Posterior cingulate gyrus (tissue), 11 donors: ENCODE results near the gene SLC17A8.
"Not testable (repeated sequence)": the region's sequence is repeated elsewhere in the genome, so short reads cannot be mapped to it uniquely, and the experiment has no call there.

Experiments
- DNase-seq, 10 donors: peaks; one replicate each; pipeline versions ENCODE4 v3.0.0 to v3.0.0-alpha.2; 2020 to 2021; ENCODE audit warnings: mixed read lengths in 3 of 10
- intact Hi-C: fragments of 100-400 bp; cut with DNase I; formaldehyde crosslinking; loops from one replicate; pipeline ENCODE4 v1.15.1; 2023

Gene SLC17A8

DNA sequence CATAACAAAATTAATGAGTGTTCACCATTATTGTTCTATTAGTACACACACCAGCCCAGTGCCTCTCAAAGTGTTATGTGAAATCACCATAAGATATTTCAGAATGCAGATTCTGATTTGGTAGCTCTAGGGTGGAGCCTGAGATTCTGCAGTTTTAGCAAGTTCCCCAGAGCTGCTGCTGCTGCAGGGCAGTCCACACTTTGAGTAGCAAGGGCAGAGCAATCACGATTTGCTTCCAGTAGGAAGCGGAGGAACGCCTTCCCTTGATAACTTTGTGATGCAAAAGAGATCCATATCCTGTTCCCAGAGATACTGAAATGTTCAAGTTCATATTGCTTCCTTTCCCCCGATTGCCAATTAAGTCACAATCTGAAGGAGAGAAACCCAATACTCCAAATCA, 57.9 kb downstream of the SLC17A8 start:
- no peak for DNase-seq
- intact Hi-C loops, result no loop called here

DNA sequence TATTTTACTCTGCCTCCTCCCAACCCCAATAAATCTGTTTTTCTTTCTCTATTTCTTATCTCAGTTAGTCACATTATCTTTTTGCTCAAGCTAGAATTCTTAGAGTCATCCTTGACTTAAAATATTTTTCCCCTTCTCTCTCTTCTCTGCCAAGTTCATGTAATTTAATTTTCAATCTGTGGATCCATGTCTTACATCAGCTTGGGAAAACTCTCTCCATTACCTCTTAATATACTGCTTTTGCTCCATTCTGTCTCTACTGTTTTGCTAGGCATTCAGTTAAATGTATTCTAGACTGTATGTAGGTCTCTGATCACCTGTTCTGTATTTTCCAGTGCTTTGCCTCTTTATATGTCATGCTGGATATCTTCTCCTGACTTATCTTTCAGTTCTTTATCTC, 65.8 kb downstream of the SLC17A8 start:
- intact Hi-C loops, result no loop called here
- DNase-seq, result no peak

- no peak for DNase-seq
- intact Hi-C loops, result no loop called here
These were observed 69.3 kb downstream of the SLC17A8 start for GRCh38 chr12:100426145-100426544.

DNA sequence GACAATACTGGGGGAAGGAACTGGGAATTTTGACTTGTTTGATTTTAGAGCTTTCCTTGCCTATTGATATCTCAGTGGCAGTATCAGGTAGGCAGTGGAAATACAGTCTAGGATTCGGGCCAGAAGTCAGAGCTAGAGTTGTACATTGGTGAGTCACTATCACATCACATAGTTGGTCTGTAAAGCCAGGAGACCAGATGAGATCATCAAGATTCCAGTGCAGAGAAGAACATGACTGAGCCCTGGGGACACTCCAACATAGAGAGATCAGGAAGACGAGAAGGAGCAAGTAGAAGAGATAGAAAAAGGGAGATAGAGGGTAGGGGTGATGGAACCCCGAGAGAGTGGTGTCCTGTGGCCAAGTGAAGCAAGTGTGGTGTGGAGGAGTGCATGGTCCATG, 70.2 kb downstream of the SLC17A8 start:
- no peak for DNase-seq
- intact Hi-C loops, result no loop called here

GRCh38 chr12:100430251-100430650, 73.4 kb downstream of the SLC17A8 start:
- intact Hi-C loops, DNase-seq: not testable (repeated sequence)

DNA sequence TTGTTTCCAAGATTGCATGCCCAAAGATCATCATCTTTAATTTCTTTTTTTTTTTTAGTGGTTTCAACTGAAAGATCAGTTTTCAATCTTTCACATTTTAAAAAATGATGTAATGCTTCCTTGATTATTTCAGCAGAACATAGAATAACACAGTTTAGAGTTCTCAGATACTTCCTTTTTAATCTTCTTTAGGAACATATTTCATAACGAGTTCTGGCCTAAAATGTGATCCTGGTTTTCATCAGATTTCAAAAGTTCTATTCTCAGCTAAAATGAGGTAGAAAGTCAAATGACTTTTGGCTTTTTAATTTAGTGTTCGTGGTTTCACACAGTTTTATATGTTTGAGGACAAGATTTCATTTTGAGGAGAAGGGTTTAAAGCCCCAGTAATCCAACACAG, 76.8 kb downstream of the SLC17A8 start:
- intact Hi-C loops, result no loop called here
- DNase-seq, result no peak

- DNase-seq, result no peak
- intact Hi-C loops, result no loop called here
These were observed 77.3 kb downstream of the SLC17A8 start for GRCh38 chr12:100434177-100434576.

DNA sequence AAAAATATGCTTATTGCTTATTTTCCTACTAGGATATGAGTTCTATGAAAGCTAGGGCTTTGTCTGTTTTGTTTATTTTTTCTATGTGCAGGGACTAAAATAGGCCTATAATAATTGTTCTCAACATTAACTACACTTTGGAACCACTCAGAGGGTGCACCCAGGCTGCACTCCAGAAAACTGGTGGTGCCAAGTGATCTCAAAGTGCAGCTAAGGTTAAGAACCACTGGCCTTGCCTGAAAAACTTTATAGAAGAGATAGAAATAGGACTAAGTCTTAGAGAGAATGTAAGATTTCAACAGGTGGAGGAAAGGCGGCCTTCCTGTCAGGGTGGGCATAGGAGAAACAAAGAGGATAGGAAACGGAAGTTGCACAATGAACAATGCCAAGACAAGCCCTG, 79.1 kb downstream of the SLC17A8 start:
- DNase-seq, result no peak
- intact Hi-C loops, result no loop called here

- no peak for DNase-seq
- intact Hi-C loops, result no loop called here
These were observed 80.4 kb downstream of the SLC17A8 start for GRCh38 chr12:100437038-100437841.

DNA sequence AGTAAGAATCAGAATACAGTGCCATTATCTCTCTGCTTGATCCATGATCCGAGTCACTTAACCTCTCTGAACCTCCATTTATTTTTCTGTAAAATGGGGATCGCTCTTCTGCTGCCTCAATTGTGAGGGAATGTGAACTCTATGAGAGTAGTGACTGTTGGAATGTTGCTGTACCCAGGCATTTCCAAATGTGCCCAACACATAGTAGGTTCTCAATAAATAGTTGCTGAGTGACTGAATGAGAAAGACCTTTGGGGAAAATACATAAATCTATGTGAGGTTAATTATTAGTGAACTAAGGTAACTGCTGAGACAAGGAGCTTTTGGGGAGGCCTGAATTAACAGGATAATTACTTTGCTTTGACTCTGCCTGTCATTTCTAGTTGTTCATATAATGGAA, 82.9 kb downstream of the SLC17A8 start:
- intact Hi-C loops, result no loop called here
- DNase-seq, result no peak

GRCh38 chr12:100442403-100442802, 85.5 kb downstream of the SLC17A8 start:
- intact Hi-C loops, result no loop called here
- DNase-seq, result no peak

- intact Hi-C loops, result no loop called here
- DNase-seq, result no peak
These were observed 86.6 kb downstream of the SLC17A8 start for GRCh38 chr12:100443434-100443833.

GRCh38 chr12:100445081-100445481, 88.2 kb downstream of the SLC17A8 start:
- intact Hi-C loops, result no loop called here

GRCh38 chr12:100447381-100447780, 90.5 kb downstream of the SLC17A8 start:
- DNase-seq, result no peak
- intact Hi-C loops, result no loop called here

More at GRCh38 chr12:100445081-100445481, 88.2 kb downstream of the SLC17A8 start:
- no peak for DNase-seq

DNA sequence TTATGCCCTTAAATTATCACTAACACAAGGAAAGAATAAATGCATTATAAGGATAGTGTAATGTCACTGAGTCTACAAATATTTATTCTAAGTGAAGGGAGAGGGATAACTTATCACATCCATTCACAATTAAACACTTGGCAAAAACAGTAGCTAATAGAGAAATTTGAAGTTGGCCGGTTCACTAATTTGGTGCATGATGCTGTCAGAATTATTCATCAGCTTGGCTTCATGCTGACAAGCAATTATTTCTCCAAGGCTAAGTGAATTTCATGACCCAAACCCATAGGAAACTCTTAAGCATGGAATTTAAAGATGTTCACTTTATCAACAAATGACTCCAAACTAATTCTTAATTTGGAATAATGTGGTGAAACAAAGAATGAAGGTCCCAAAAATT, 91.8 kb downstream of the SLC17A8 start:
- intact Hi-C loops, result no loop called here
- DNase-seq, result no peak

- intact Hi-C loops, result no loop called here
These were observed 93.9 kb downstream of the SLC17A8 start for GRCh38 chr12:100450735-100451134.

DNA sequence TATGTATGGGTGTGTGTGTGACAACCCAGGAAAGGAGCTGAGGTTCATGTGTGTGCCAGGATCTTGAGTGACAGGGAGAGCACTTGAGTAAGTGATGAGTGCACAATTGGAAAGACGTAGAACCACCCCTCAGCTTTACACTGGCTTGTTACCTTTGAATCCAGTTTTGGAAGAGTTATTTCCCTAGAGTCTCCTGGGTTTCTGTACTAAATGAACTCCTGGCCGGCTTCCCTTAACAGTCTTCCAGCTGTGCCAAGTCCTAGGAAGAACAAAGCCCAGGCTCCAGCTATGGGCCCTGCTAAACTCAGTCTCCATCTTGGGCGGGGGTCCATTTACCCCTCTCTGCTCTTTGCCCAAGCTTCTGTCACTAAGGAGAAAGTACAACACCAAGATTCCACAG, 97.1 kb downstream of the SLC17A8 start:
- no peak for DNase-seq
- intact Hi-C loops, result no loop called here

More at GRCh38 chr12:100450735-100451134, 93.9 kb downstream of the SLC17A8 start:
- DNase-seq, result no peak

DNA sequence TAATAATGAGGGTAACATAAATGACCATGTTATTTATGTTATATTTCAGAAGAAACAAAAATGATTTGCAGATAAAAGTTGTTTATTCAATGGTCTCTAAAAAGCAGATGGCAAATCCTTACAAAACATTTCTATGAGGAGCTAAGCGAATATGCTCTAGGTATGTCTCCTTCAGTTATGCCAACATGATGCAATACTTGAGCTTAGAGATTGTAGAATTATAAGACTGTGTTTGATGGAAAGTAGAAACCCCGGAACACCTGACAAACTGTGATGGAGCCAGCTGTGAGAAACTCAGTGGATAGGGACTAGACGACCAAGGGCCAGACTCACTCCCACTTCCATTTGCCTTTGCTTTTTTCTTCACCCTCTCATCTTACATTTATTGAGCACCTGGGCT, 99.0 kb downstream of the SLC17A8 start:
- intact Hi-C loops, result no loop called here
- no peak for DNase-seq

GRCh38 chr12:100458191-100458590, 101.3 kb downstream of the SLC17A8 start:
- intact Hi-C loops, result no loop called here
- DNase-seq, result no peak

DNA sequence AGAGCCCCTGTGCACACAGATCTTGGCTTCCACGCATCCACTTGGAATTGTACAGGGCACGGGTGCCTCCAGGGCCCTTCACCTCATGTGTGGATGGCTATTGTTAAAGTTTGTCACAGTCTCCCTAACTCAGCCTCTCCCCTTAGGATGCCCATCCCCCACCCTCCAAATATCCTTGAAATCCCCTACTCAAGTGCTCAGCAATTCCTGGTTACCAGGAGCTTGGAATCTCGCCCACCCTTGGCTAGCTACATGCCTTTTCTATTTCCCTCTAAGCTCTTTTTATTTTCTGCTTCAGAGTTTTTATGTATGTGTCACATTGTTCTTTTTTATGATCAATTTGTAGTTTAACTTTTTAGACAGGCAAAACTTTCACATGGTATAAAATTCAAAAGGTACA, 103.8 kb downstream of the SLC17A8 start:
- intact Hi-C loops, result no loop called here
- no peak for DNase-seq

GRCh38 chr12:100461330-100461973, 104.6 kb downstream of the SLC17A8 start:
- intact Hi-C loops, result no loop called here

GRCh38 chr12:100463661-100464060, 106.8 kb downstream of the SLC17A8 start:
- no peak for DNase-seq
- intact Hi-C loops, result no loop called here

More at GRCh38 chr12:100461330-100461973, 104.6 kb downstream of the SLC17A8 start:
- no peak for DNase-seq
